Common myeloid progenitor, CD34-positive (primary cell): ENCODE results near the gene ANKRD33B.

Experiments
- CTCF ChIA-PET: fragments of 350-600 bp; sonication (Branson Sonifier 250); formaldehyde crosslinking; loops from one replicate; lab custom pipeline; 2021; ENCODE audit warnings: antibody characterized with exemption; lab: Charles Lee
- POLR2A ChIA-PET: fragments of 350-600 bp; sonication (Branson Sonifier 250); formaldehyde crosslinking; loops from one replicate; lab custom pipeline; 2021; ENCODE audit warnings: antibody characterized with exemption; lab: Charles Lee
- DNase-seq, 3 donors: peaks; one replicate each; pipeline versions ENCODE4 v3.0.0 to v3.0.0-alpha.2; 2013
- H3K27ac ChIP-seq, 2 experiments: 1 replicate in 1 of 2; 2 replicates in 1 of 2; pipeline ENCODE4 v1.7.0; 2013; ENCODE audit warnings: inconsistent platforms in 2 of 2, low read length in 2 of 2, mild to moderate bottlenecking in 2 of 2, low read depth in 1 of 2, moderate library complexity in 1 of 2; ENCODE audit not compliant: severe bottlenecking in 2 of 2, insufficient read depth in 1 of 2, poor library complexity in 1 of 2
- H3K27me3 ChIP-seq, 5 experiments: replicated peaks in 2 of 5; 1 replicate in 3 of 5; 2 replicates in 2 of 5; pipeline versions ENCODE4 v1.6.1 to v1.7.0; 2013; ENCODE audit warnings: low read length in 4 of 5, mild to moderate bottlenecking in 2 of 5, moderate library complexity in 2 of 5, inconsistent platforms in 1 of 5; ENCODE audit not compliant: insufficient read depth in 5 of 5, control insufficient read depth in 4 of 5
- H3K36me3 ChIP-seq, 4 experiments: 1 replicate in 2 of 4; 2 replicates in 2 of 4; pipeline versions ENCODE4 v1.6.1 to v1.7.0; 2013; ENCODE audit warnings: low read length in 3 of 4, control low read depth in 1 of 4, mild to moderate bottlenecking in 1 of 4; ENCODE audit not compliant: control insufficient read depth in 4 of 4, insufficient read depth in 4 of 4
- H3K4me1 ChIP-seq, 4 experiments: 1 replicate in 3 of 4; 2 replicates in 1 of 4; pipeline versions ENCODE4 v1.6.1 to v1.7.1; 2013; ENCODE audit warnings: low read length in 3 of 4, mild to moderate bottlenecking in 3 of 4, control low read depth in 1 of 4, inconsistent platforms in 1 of 4, moderate library complexity in 1 of 4; ENCODE audit not compliant: control insufficient read depth in 4 of 4, insufficient read depth in 4 of 4; ENCODE audit errors: control extremely low read depth in 1 of 4
- H3K4me3 ChIP-seq, 7 experiments: 1 replicate in 4 of 7; 2 replicates in 3 of 7; pipeline versions ENCODE4 v1.5.1 to v1.7.0; 2013; ENCODE audit warnings: mild to moderate bottlenecking in 7 of 7, low read length in 6 of 7, moderate library complexity in 6 of 7, inconsistent platforms in 2 of 7, low read depth in 2 of 7, control low read depth in 1 of 7; ENCODE audit not compliant: insufficient read depth in 4 of 7, control insufficient read depth in 1 of 7; ENCODE audit errors: extremely low read depth in 1 of 7
- H3K9me3 ChIP-seq, 5 experiments: 1 replicate in 4 of 5; 2 replicates in 1 of 5; pipeline versions ENCODE4 v1.6.1 to v1.7.1; 2013; ENCODE audit warnings: low read length in 4 of 5, mild to moderate bottlenecking in 2 of 5, inconsistent platforms in 1 of 5, low read depth in 1 of 5, moderate library complexity in 1 of 5; ENCODE audit not compliant: control insufficient read depth in 4 of 5, insufficient read depth in 2 of 5; ENCODE audit errors: control extremely low read depth in 1 of 5
- WGBS: methylation state at CpG from one replicate; pipeline ENCODE4 v1.1.5; 2013; ENCODE audit not compliant: insufficient coverage; 5-methylcytosine and 5-hydroxymethylcytosine counted together

ANKRD33B gene

GRCh38 chr5:10588109-10588775 lies 24.4 kb downstream of the ANKRD33B start:
- Histone ChIP-seq H3K27ac (peak overlapping the region; percentile 56 to 82), H3K36me3 (no peaks in the 10 kb centered on the region), H3K9me3 (no peaks in the 10 kb centered on the region), H3K27me3 (no peaks in the 10 kb centered on the region), H3K4me3 (peak overlapping the region in 5 of 7 experiments; percentile 1 to 61 (median 41)), H3K4me1 (peaks cover 9 to 69% (median 58%) of the 10 kb centered on the region in 4 experiments)
- ChIA-PET POLR2A (interaction anchor here (0.8 to 1.6 kb wide), 3 partner anchors 19 to 39 kb away, joined by 4 to 10 read pairs (median 5); partner anchors contain the start of gene ANKRD33B), CTCF (interaction anchor here (0.7 to 2.4 kb wide), 12 partner anchors 19 to 146 kb away, joined by 3 to 9 read pairs (median 4); no protein-coding TSS in a partner anchor)
- 16% methylated on average over 2 of the region's 8 CpGs for WGBS
- no peak for DNase-seq

GRCh38 chr5:10588779-10589447 lies 25.0 kb downstream of the ANKRD33B start:
- peak overlapping the region in 5 of 7 experiments; percentile 3 to 61 (median 46) for H3K4me3 ChIP-seq
- H3K9me3 ChIP-seq, result no peaks in the 10 kb centered on the region
- peaks cover 7 to 66% (median 53%) of the 10 kb centered on the region in 4 experiments for H3K4me1 ChIP-seq
- 1% methylated on average over 8 of the region's 11 CpGs for WGBS
- H3K27me3 ChIP-seq, result no peaks in the 10 kb centered on the region
- CTCF ChIA-PET, result interaction anchor here (0.7 to 2.4 kb wide), 12 partner anchors 19 to 146 kb away, joined by 3 to 9 read pairs (median 4); no protein-coding TSS in a partner anchor
- H3K36me3 ChIP-seq, result no peaks in the 10 kb centered on the region
- DNase-seq, result peak; percentile 96 to 99 (median 98)
- POLR2A ChIA-PET, result interaction anchor here (0.7 to 1.6 kb wide), 4 partner anchors 14 to 39 kb away, joined by 3 to 10 read pairs (median 4); partner anchors contain the start of gene ANKRD33B
- H3K27ac ChIP-seq, result peak overlapping the region; percentile 71 to 82

GRCh38 chr5:10590226-10590999 lies 26.5 kb downstream of the ANKRD33B start:
- Histone ChIP-seq H3K27me3 (no peaks in the 10 kb centered on the region), H3K4me1 (peaks cover 7 to 59% (median 49%) of the 10 kb centered on the region in 4 experiments), H3K27ac (peak overlapping the region in 1 of 2 experiments; percentile 82), H3K9me3 (no peaks in the 10 kb centered on the region), H3K36me3 (no peaks in the 10 kb centered on the region), H3K4me3 (peak overlapping the region in 3 of 7 experiments; percentile 12 to 51 (median 33))
- peak in 2 of 3 donors; percentile 45 to 53 for DNase-seq
- CTCF ChIA-PET, result interaction anchor here (0.8 to 2.4 kb wide), 7 partner anchors 11 to 139 kb away, joined by 3 to 11 read pairs (median 3); partner anchors contain the start of gene ANKRD33B
- POLR2A ChIA-PET, result interaction anchor here (0.6 to 1.8 kb wide), 3 partner anchors 12 to 17 kb away, joined by 3 to 5 read pairs (median 5); no protein-coding TSS in a partner anchor
- WGBS, result 82% methylated on average over 8 of the region's 13 CpGs

- POLR2A ChIA-PET, result interaction anchor here (1.2 to 1.8 kb wide), 2 partner anchors 11 to 16 kb away, joined by 3 to 5 read pairs; no protein-coding TSS in a partner anchor
- Histone ChIP-seq H3K4me3 (peak overlapping the region in 1 of 7 experiments; percentile 39), H3K4me1 (peaks cover 7 to 58% (median 52%) of the 10 kb centered on the region in 4 experiments), H3K27ac (peak overlapping the region in 1 of 2 experiments; percentile 82), H3K9me3 (no peaks in the 10 kb centered on the region), H3K27me3 (no peaks in the 10 kb centered on the region), H3K36me3 (no peaks in the 10 kb centered on the region)
- no peak for DNase-seq
- CTCF ChIA-PET, result interaction anchor here (0.9 to 2.0 kb wide), 4 partner anchors 12 to 140 kb away, joined by 3 to 11 read pairs (median 3); partner anchors contain the start of gene ANKRD33B
- 96% methylated on average over 3 of the region's 6 CpGs for whole genome bisulfite sequencing
These were observed 27.3 kb downstream of the ANKRD33B start for GRCh38 chr5:10591159-10591558.

- H3K36me3 ChIP-seq, result no peaks in the 10 kb centered on the region
- no peaks in the 10 kb centered on the region for H3K27me3 ChIP-seq
- no peak overlapping the region for H3K4me3 ChIP-seq
- ChIA-PET POLR2A (no interaction called here), CTCF (interaction anchor here (0.7 to 2.5 kb wide), 9 partner anchors 10 to 139 kb away, joined by 3 to 15 read pairs (median 4); no protein-coding TSS in a partner anchor)
- no peak overlapping the region for H3K27ac ChIP-seq
- H3K9me3 ChIP-seq, result peaks cover 0 to under 1% (median 0%) of the 10 kb centered on the region in 5 experiments
- peaks cover 7 to 56% (median 51%) of the 10 kb centered on the region in 4 experiments for H3K4me1 ChIP-seq
- no CpG with 5 or more reads among the region's 3 CpGs for WGBS
- peak in 2 of 3 donors; percentile 47 to 66 for DNase-seq
These were observed 28.1 kb downstream of the ANKRD33B start for GRCh38 chr5:10591966-10592365.

GRCh38 chr5:10592601-10593000 lies 28.7 kb downstream of the ANKRD33B start:
- no peaks in the 10 kb centered on the region for H3K27me3 ChIP-seq
- peak in 1 of 3 donors; percentile 38 for DNase-seq
- H3K36me3 ChIP-seq, result no peaks in the 10 kb centered on the region
- CTCF ChIA-PET, result interaction anchor here (0.7 to 2.9 kb wide), 12 partner anchors 8 to 140 kb away, joined by 3 to 15 read pairs (median 4); no protein-coding TSS in a partner anchor
- peaks cover 0 to 2% (median 0%) of the 10 kb centered on the region in 5 experiments for H3K9me3 ChIP-seq
- H3K27ac ChIP-seq, result no peak overlapping the region
- H3K4me3 ChIP-seq, result no peak overlapping the region
- POLR2A ChIA-PET, result interaction anchor here (1.0 to 2.0 kb wide), 2 partner anchors 10 to 32 kb away, joined by 4 to 10 read pairs; no protein-coding TSS in a partner anchor
- H3K4me1 ChIP-seq, result peaks cover 7 to 56% (median 50%) of the 10 kb centered on the region in 4 experiments
